GM12878 (cell line): ENCODE results near the gene SLC6A17.

ENCODE experiments used
- EP300 ChIP-seq, 2 experiments: fragments of 150-350 bp in 1 of 2; IDR thresholded peaks; 2 replicates each; pipeline ENCODE4 v1.6.1; 2011 to 2012; ENCODE audit warnings: low read depth in 2 of 2, low read length in 2 of 2, borderline replicate concordance in 1 of 2, improper control_type of control experiment in 1 of 2, inconsistent platforms in 1 of 2; ENCODE audit not compliant: control insufficient read depth in 1 of 2
- SMC3 ChIP-seq: IDR thresholded peaks from 2 replicates; pipeline ENCODE4 v1.6.1; 2011; ENCODE audit warnings: low read length, improper control_type of control experiment, borderline replicate concordance

- TF ChIP-seq SMC3 = no peak
- no peak for TF ChIP-seq EP300 (IDR thresholded peaks at IDR 0.05; ENCODE audit: borderline replicate concordance in 1 of 2, control insufficient read depth in 1 of 2, low read depth in 2 of 2, low read length in 2 of 2)
These were observed 38.2 kb upstream of the SLC6A17 start, which contains the start of gene UBL4B for GRCh38 chr1:110112143-110112542.
